OCI-LY7 (cell line): ENCODE data around the gene MSANTD1. TPM values are rescaled to one million over a fixed set of nuclear protein-coding genes. Genes with fewer than 3 reads are reported as not detected.
A peak's percentile ranks its signal among the peaks of the same experiment; 100 is the strongest.

ENCODE experiments used
- BruUV-seq: library from RNA; stranded (reverse); fragments of 400-500 nt; replicated peaks from 2 replicates; lab custom pipeline; 2021; lab: Mats Ljungman, UMichigan
- CTCF ChIA-PET: fragments of 300-600 bp; sonication (Branson Sonifier 250); formaldehyde crosslinking; loops from one replicate; lab custom pipeline; 2022; ENCODE audit warnings: antibody characterized with exemption; ENCODE audit not compliant: unreplicated experiment; lab: Charles Lee
- POLR2A ChIA-PET: fragments of 300-600 bp; sonication (Branson Sonifier 250); formaldehyde crosslinking; loops from one replicate; lab custom pipeline; 2022; ENCODE audit warnings: antibody characterized with exemption; lab: Charles Lee
- DNase-seq: peaks from one replicate; pipeline ENCODE4 v3.0.0-alpha.2; 2015; ENCODE audit warnings: low spot score
- H2AFZ ChIP-seq: fragments of 200-600 bp; sonication (generic), shearing (Covaris generic); 2 replicates; pipeline ENCODE4 v1.6.1; 2014; ENCODE audit warnings: mild to moderate bottlenecking, antibody characterized with exemption, low read length, moderate library complexity
- H3K27ac ChIP-seq: fragments of 200-600 bp; sonication (generic); 2 replicates; pipeline ENCODE4 v1.5.1; 2014; ENCODE audit warnings: mixed run types, low read depth, mild to moderate bottlenecking, moderate library complexity, low read length, inconsistent platforms; ENCODE audit not compliant: poor library complexity, severe bottlenecking
- H3K36me3 ChIP-seq: fragments of 200-600 bp; sonication (generic); 2 replicates; pipeline ENCODE4 v1.6.1; 2014; ENCODE audit warnings: mild to moderate bottlenecking, antibody characterized with exemption, low read length, moderate library complexity, mixed read lengths; ENCODE audit not compliant: insufficient read depth
- H3K4me1 ChIP-seq: fragments of 200-600 bp; sonication (generic); 2 replicates; pipeline ENCODE4 v1.5.1; 2014; ENCODE audit warnings: mild to moderate bottlenecking, low read length; ENCODE audit not compliant: insufficient read depth, poor library complexity, severe bottlenecking
- H3K4me2 ChIP-seq: fragments of 200-600 bp; sonication (generic); 2 replicates; pipeline ENCODE4 v1.6.1; 2014; ENCODE audit warnings: mild to moderate bottlenecking, low read length
- H3K4me3 ChIP-seq: fragments of 200-600 bp; sonication (generic); 2 replicates; pipeline ENCODE4 v1.5.1; 2014; ENCODE audit warnings: mild to moderate bottlenecking, low read depth, low read length; ENCODE audit not compliant: poor library complexity, severe bottlenecking
- H3K79me2 ChIP-seq: fragments of 200-600 bp; sonication (generic); 2 replicates; pipeline ENCODE4 v1.6.1; 2016; ENCODE audit warnings: low read depth, mild to moderate bottlenecking, low read length, moderate library complexity, mixed read lengths; ENCODE audit not compliant: insufficient read depth
- H3K9me2 ChIP-seq: fragments of 200-600 bp; sonication (generic); 2 replicates; pipeline ENCODE4 v1.6.1; 2016; ENCODE audit warnings: mild to moderate bottlenecking, low read length, mixed read lengths; ENCODE audit not compliant: insufficient read depth
- H3K9me3 ChIP-seq: fragments of 200-600 bp; sonication (generic); 2 replicates; pipeline ENCODE4 v1.6.1; 2014; ENCODE audit warnings: mild to moderate bottlenecking, mixed run types, low read length, mixed read lengths
- H4K20me1 ChIP-seq: fragments of 200-600 bp; sonication (generic); 2 replicates; pipeline ENCODE4 v1.6.1; 2014; ENCODE audit warnings: mild to moderate bottlenecking, antibody characterized with exemption, low read length, moderate library complexity, mixed read lengths; ENCODE audit not compliant: insufficient read depth
- EZH2phosphoT487 ChIP-seq: fragments of 200-600 bp; sonication (generic); IDR thresholded peaks from 2 replicates; pipeline ENCODE4 v1.6.1; 2018; ENCODE audit warnings: low read depth, borderline replicate concordance, mild to moderate bottlenecking, mixed run types, antibody characterized with exemption, low read length, moderate library complexity, mixed read lengths
- intact Hi-C: fragments of 100-400 bp; cut with micrococcal nuclease; formaldehyde crosslinking; loops from one replicate; pipeline ENCODE4 v1.10.0; 2022; ENCODE audit not compliant: unreplicated experiment
- total RNA-seq, 2 experiments: library from RNA; depleted of rRNA in 1 of 2; stranded (reverse); fragments of >200 nt in 1 of 2; shearing (Covaris generic) in 1 of 2; gene quantifications; 2 replicates each; pipeline ENCODE4 v1.2.3, GENCODE V29; 2014 to 2022
- TF ChIP-seq, protein P1 (sequence below): fragments of 200-600 bp; sonication (generic); conservative IDR thresholded peaks from 2 replicates; pipeline ENCODE4 v1.5.1; 2014; ENCODE audit warnings: mild to moderate bottlenecking, antibody characterized with exemption, low read length, moderate library complexity, mixed read lengths

The MSANTD1 gene
- total RNA-seq, 2 experiments from 2014 or later = 0.13 to 1.0 TPM

DNA sequence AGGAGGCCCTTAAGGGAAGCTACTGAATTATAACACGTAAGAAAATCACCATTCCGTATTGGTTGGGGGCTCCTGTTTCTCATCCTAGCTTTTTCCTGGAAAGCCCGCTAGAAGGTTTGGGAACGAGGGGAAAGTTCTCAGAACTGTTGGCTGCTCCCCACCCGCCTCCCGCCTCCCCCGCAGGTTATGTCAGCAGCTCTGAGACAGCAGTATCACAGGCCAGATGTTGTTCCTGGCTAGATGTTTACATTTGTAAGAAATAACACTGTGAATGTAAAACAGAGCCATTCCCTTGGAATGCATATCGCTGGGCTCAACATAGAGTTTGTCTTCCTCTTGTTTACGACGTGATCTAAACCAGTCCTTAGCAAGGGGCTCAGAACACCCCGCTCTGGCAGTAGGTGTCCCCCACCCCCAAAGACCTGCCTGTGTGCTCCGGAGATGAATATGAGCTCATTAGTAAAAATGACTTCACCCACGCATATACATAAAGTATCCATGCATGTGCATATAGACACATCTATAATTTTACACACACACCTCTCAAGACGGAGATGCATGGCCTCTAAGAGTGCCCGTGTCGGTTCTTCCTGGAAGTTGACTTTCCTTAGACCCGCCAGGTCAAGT lies 6.9 kb upstream of the MSANTD1 start:
- TSS peak; percentile 41 for BruUV-seq
- intact Hi-C loops = no loop called here
- CTCF ChIA-PET = no interaction called here

DNA sequence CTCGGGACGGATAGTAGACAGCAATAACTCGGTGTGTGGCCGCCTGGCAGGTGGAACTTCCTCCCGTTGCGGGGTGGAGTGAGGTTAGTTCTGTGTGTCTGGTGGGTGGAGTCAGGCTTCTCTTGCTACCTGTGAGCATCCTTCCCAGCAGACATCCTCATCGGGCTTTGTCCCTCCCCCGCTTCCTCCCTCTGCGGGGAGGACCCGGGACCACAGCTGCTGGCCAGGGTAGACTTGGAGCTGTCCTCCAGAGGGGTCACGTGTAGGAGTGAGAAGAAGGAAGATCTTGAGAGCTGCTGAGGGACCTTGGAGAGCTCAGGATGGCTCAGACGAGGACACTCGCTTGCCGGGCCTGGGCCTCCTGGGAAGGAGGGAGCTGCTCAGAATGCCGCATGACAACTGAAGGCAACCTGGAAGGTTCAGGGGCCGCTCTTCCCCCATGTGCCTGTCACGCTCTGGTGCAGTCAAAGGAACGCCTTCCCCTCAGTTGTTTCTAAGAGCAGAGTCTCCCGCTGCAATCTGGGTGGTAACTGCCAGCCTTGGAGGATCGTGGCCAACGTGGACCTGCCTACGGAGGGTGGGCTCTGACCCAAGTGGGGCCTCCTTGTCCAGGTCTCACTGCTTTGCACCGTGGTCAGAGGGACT lies 5.7 kb upstream of the MSANTD1 start:
- DNase-seq = no peak
- Histone ChIP-seq H3K79me2 (no peaks in the 10 kb centered on the region), H2AFZ (no peak overlapping the region), H3K4me2 (no peak overlapping the region), H3K4me3 (no peak overlapping the region), H3K9me3 (no peaks in the 10 kb centered on the region), H3K4me1 (no peaks in the 10 kb centered on the region), H3K27ac (no peak overlapping the region), H3K36me3 (peaks cover 23% of the 10 kb centered on the region; the same call in 1 of the 2 replicates), H4K20me1 (no peaks in the 10 kb centered on the region), H3K9me2 (no peaks in the 10 kb centered on the region)
- ChIA-PET CTCF (no interaction called here), POLR2A (no interaction called here)
- BruUV-seq = no TSS peak
- intact Hi-C loops = no loop called here
- TF ChIP-seq, protein P1, sequence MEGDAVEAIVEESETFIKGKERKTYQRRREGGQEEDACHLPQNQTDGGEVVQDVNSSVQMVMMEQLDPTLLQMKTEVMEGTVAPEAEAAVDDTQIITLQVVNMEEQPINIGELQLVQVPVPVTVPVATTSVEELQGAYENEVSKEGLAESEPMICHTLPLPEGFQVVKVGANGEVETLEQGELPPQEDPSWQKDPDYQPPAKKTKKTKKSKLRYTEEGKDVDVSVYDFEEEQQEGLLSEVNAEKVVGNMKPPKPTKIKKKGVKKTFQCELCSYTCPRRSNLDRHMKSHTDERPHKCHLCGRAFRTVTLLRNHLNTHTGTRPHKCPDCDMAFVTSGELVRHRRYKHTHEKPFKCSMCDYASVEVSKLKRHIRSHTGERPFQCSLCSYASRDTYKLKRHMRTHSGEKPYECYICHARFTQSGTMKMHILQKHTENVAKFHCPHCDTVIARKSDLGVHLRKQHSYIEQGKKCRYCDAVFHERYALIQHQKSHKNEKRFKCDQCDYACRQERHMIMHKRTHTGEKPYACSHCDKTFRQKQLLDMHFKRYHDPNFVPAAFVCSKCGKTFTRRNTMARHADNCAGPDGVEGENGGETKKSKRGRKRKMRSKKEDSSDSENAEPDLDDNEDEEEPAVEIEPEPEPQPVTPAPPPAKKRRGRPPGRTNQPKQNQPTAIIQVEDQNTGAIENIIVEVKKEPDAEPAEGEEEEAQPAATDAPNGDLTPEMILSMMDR = no peak
- TF ChIP-seq EZH2phosphoT487 = no peak

More for the DNA sequence above, 6.9 kb upstream of the MSANTD1 start:
- Histone ChIP-seq H3K9me3 (no peaks in the 10 kb centered on the region), H3K4me2 (no peak overlapping the region), H3K36me3 (peaks cover 26% of the 10 kb centered on the region; the same call in 1 of the 2 replicates), H3K4me1 (no peaks in the 10 kb centered on the region), H3K79me2 (no peaks in the 10 kb centered on the region), H3K9me2 (no peaks in the 10 kb centered on the region), H3K4me3 (no peak overlapping the region), H2AFZ (no peak overlapping the region), H4K20me1 (no peaks in the 10 kb centered on the region), H3K27ac (no peak overlapping the region)
- DNase-seq = no peak
- POLR2A ChIA-PET = no interaction called here
- TF ChIP-seq, protein P1 = no peak
- no peak for TF ChIP-seq EZH2phosphoT487

DNA sequence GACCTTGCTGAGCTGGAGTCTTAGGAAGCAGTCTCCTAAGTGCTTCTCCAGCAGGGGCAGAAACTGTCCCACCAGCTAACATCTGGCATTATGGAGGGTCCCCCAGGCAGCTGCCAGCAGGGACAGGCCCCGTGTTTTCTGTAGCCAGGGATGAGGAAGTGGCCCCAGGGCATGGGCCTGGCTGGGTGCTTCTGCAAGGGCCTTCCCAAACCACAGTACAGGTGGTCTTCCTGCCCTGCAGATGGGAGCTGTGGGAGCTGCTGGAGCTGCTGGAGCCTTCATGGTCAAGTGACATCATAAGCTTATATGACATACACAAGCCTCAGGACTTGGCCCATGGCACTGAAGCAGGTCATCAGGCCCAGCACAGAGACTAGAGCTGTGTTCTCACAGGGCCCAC lies 5.0 kb upstream of the MSANTD1 start:
- Histone ChIP-seq H3K79me2 (no peaks in the 10 kb centered on the region), H2AFZ (no peak overlapping the region), H3K4me3 (no peak overlapping the region), H3K27ac (no peak overlapping the region), H3K9me3 (no peaks in the 10 kb centered on the region), H3K9me2 (no peaks in the 10 kb centered on the region), H3K36me3 (peaks cover 17% of the 10 kb centered on the region; the same call in 1 of the 2 replicates), H4K20me1 (no peaks in the 10 kb centered on the region), H3K4me2 (no peak overlapping the region), H3K4me1 (no peaks in the 10 kb centered on the region)
- TF ChIP-seq, protein P1 = no peak
- no peak for TF ChIP-seq EZH2phosphoT487
- ChIA-PET POLR2A (no interaction called here), CTCF (no interaction called here)
- no peak for DNase-seq
- BruUV-seq = no TSS peak
- intact Hi-C loops = no loop called here
